ENCODE data around the gene DNAJC1. TPM values are rescaled to one million over a fixed set of nuclear protein-coding genes. Genes with fewer than 3 reads are reported as not detected.

The DNAJC1 gene
- total and polyA plus RNA-seq, 2 of the 8 experiments (the other 6 are each of a cell fraction or from before 2014, with no cell fraction given): 6.8 to 14.8 TPM

DNA sequence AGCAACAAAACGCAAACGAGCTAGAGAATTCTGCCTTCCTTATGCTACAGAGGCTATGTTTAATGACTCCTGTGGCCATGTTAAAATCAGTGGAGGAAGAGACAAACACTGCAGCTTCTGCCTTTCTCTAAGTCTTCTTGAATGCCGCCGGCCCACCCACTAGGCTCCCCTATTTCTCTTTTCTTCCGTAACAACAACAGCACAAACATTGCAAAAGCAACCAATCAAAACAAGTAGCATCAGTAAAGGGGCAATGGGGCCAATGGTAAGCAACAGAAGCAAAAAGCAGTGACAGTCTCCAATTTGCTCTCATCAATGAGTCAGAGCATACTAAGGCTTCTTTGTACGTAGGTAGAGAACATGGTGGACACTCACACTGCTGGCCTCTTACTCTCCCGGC, 26.8 kb downstream of the DNAJC1 start:
- Histone ChIP-seq H2AK5ac (ENCODE audit: low read depth, low read length) (no peak overlapping the region), H2BK5ac (ENCODE audit: low read depth, low read length) (0 out of 2 replicates have a peak overlapping the region, but pooled peaks have one; percentile 30), H3K36me3 (ENCODE audit: control insufficient read depth in 2 of 4, insufficient read depth in 4 of 4, low read length in 3 of 4) (no peaks in the 10 kb centered on the region), H2BK15ac (ENCODE audit: low read length) (no peak overlapping the region), H2BK120ac (replicated peaks; ENCODE audit: low read depth, low read length) (no peak overlapping the region), H3K23ac (ENCODE audit: insufficient read length) (no peak overlapping the region), H4K91ac (replicated peaks; ENCODE audit: insufficient read length, low read length) (no peak overlapping the region), H3K18ac (ENCODE audit: extremely low read depth, low read length) (no peak overlapping the region), H4K5ac (ENCODE audit: insufficient read length, low read depth, low read length) (peak overlapping the region; percentile 16), H3K27ac (ENCODE audit: low read depth, low read length) (peak overlapping the region; percentile 71; the same call in 1 of the 2 replicates), H3K4me3 (ENCODE audit: extremely low read depth in 1 of 4, insufficient read depth in 2 of 4, low read depth in 3 of 4, low read length in 4 of 4) (peak overlapping the region in 1 of 4 experiments; percentile 43; a peak in 3 of 8 replicates), H3K79me2 (ENCODE audit: control insufficient read depth in 1 of 2, insufficient read depth in 2 of 2, low read length in 2 of 2) (peaks cover 0 to 15% of the 10 kb centered on the region in 2 experiments; a peak in 1 of 4 replicates), H4K20me1 (replicated peaks in 1 of 2; ENCODE audit: control insufficient read depth in 1 of 2, insufficient read depth in 2 of 2, low read length in 2 of 2) (no peaks in the 10 kb centered on the region), H2BK20ac (ENCODE audit: low read length) (no peak overlapping the region), H3K56ac (replicated peaks; ENCODE audit: insufficient read length, low read depth, low read length) (no peak overlapping the region), H3K23me2 (ENCODE audit: low read depth, low read length) (no peaks in the 10 kb centered on the region; the same call in 1 of the 2 replicates), H3K9me3 (ENCODE audit: insufficient read depth in 2 of 2, low read depth in 1 of 2, low read length in 1 of 2) (no peaks in the 10 kb centered on the region), H3K4me1 (replicated peaks in 1 of 4; ENCODE audit: control insufficient read depth in 3 of 4, insufficient read depth in 4 of 4, low read length in 3 of 4) (peaks cover 0 to 10% (median 5%) of the 10 kb centered on the region in 4 experiments; a peak in 4 of 7 replicates), H3K4me2 (ENCODE audit: insufficient read depth in 1 of 2, low read depth in 2 of 2, low read length in 2 of 2) (peak overlapping the region; percentile 54 to 61), H3K14ac (ENCODE audit: insufficient read length) (no peak overlapping the region), H3K4ac (replicated peaks; ENCODE audit: insufficient read length, low read depth, low read length) (no peak overlapping the region), H2BK12ac (ENCODE audit: low read depth, low read length) (0 out of 2 replicates have a peak overlapping the region, but pooled peaks have one; percentile 0), H2AFZ (ENCODE audit: low read length) (peak overlapping the region; percentile 81), H3K79me1 (ENCODE audit: low read depth, low read length) (no peaks in the 10 kb centered on the region), H3K9ac (replicated peaks in 1 of 4; ENCODE audit: extremely low read depth in 1 of 4, low read depth in 3 of 4, low read length in 3 of 4) (peak overlapping the region in 3 of 4 experiments; percentile 35 to 48 (median 38); a peak in 4 of 7 replicates), H4K8ac (ENCODE audit: extremely low read depth, insufficient read depth, low read length) (no peak overlapping the region), H3K27me3 (replicated peaks in 1 of 4; ENCODE audit: control insufficient read depth in 3 of 4, extremely low read depth in 1 of 4, insufficient read depth in 3 of 4, low read length in 3 of 4) (no peaks in the 10 kb centered on the region)
- DNase-seq (ENCODE audit: low read depth in 1 of 2, low spot score in 2 of 2): peak; percentile 27 to 63
- CTCF ChIA-PET (ENCODE audit: partially characterized antibody): interaction anchor here (0.7 to 1.1 kb wide), 3 partner anchors 10 to 135 kb away, joined by 3 read pairs; no protein-coding TSS in a partner anchor
- POLR2A ChIA-PET (ENCODE audit: partially characterized antibody): interaction anchor here (1.1 kb wide), 1 partner anchor 11 kb away, joined by 4 read pairs; no protein-coding TSS in a partner anchor
- WGBS, 2 experiments (ENCODE audit: extremely low coverage in 1 of 2, insufficient coverage in 1 of 2, insufficient read length in 1 of 2, insufficient replicate concordance in 2 of 2, low coverage in 1 of 2, low lambda C conversion rate in 2 of 2, missing lambda C conversion rate in 1 of 2): 20% methylated on average over 7 of the region's 7 CpGs; no CpG with 5 or more reads in 1 of the 2 experiments
- FAIRE-seq: peak; percentile 90
- TF ChIP-seq TBP (IDR thresholded peaks at IDR 0.05; ENCODE audit: low read depth, low read length): no peak
